Left lobe of liver (tissue), 2 donors: ENCODE measurements around the gene ADH6. TPM values are rescaled to one million over a fixed set of nuclear protein-coding genes. Genes with fewer than 3 reads are reported as not detected.
"Not testable (repeated sequence)": the region's sequence is repeated elsewhere in the genome, so short reads cannot be mapped to it uniquely, and the experiment has no call there.

Experiments used
- ATAC-seq: fragments of 200-7000 bp; cut with Tn5 transposase; one replicate; pipeline ENCODE4 v1.9.1; 2020; ENCODE audit warnings: mild to moderate bottlenecking, moderate library complexity
- DNase-seq: peaks from one replicate; pipeline ENCODE4 v3.0.0-alpha.2; 2020; ENCODE audit warnings: low spot score
- total RNA-seq: library from RNA; stranded (reverse); gene quantifications from one replicate; pipeline ENCODE4 v1.2.1, GENCODE V29; 2021
- donor health status: DM: no; HTN: no; CAD: no; lungs with moderate emphysema.
- donor health status: DM: no; HTN: yes; CAD: no.

The ADH6 gene
- total RNA-seq = 144 TPM

DNA sequence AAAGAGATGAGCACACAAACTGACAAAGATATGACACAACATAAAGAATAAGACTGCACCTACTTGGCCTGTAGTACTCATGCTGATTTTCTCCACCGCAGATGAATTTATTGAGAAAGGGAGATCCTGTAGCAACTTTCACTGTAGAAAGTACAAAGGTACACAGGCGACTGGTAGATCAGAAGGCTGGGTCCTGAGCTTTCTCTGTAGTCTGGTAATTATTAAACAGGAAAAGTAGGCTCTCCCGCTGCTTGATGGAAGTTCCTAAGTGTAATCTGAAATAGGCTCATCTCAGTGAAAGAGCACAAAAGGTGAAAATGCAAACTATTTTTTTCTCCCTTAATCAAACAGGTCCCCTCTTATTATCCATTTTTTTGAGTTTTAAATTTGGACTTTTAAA lies at the start of gene ADH6:
Gene ADH6 (minus strand): TSS at position 175 of the 400 bp plus-strand sequence. CDS start 94 bp downstream, at position 81.
- peak; percentile 95 for ATAC-seq
- DNase-seq = peak; percentile 55

GRCh38 chr4:99264927-99265326 lies 45.9 kb upstream of the ADH6 start:
- no peak for DNase-seq
- no peak for ATAC-seq

- ATAC-seq = no peak
- no peak for DNase-seq
Measured at GRCh38 chr4:99252746-99253145, 33.7 kb upstream of the ADH6 start.

- DNase-seq (no peak), ATAC-seq (no peak)
Measured at GRCh38 chr4:99248714-99249113, 29.7 kb upstream of the ADH6 start.

- no peak for DNase-seq
- ATAC-seq = no peak
Measured at GRCh38 chr4:99235955-99236354, 16.9 kb upstream of the ADH6 start.

- no peak for DNase-seq
- no peak for ATAC-seq
Measured at GRCh38 chr4:99234331-99235010, 15.4 kb upstream of the ADH6 start.

DNA sequence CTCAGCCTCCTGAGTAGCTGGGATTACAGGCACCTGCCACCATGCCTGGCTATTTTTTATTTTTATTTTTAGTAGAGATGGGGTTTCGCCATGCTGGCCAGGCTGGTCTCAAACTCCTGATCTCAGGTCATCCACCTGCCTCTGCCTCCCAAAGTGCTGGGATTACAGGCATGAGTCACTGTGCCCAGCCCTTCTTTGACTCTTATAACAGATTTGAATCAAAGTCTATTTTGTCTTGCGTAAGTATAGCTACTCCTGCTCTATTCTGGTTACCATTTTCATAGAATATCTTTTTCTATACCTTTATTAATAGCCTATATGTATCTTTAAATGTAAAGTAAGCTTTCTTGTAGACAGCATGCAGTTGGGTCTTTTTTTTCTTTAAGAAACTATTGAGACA lies 14.4 kb upstream of the ADH6 start:
- ATAC-seq, DNase-seq: not testable (repeated sequence)

DNA sequence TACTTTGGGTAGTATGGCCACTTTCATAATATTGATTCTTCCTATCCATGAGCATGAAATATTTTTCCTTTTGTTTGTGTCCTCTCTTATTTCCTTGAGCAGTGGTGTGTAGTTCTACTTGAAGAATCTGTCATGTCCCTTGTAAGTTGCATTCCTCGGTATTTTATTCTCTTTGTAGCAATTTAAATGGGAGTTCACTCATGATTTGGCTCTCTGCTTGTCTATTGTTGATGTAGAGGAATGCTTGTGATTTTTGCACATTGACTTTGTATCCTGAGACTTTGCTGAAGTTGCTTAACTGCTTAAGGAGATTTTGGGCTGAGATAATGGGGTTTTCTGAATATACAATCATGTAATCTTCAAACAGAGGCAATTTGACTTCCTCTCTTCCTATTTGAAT lies 9.7 kb upstream of the ADH6 start:
- not testable (repeated sequence) for ATAC-seq, DNase-seq

DNA sequence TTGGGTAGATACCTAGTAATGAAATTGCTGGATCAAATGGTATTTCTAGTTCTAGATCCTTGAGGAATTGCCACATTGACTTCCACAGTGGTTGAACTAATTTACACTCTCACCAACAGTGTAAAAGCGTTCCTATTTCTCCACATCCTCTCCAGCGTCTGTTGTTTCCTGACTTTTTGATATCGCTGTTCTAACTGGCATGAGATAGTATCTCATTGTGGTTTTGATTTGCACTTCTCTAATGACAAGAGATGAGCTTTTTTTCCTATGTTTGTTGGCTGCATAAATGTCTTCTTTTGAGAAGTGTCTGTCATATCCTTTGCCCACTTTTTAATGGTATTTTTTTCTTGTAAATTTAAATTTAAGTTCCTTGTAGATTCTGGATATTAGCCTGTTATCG lies 8.6 kb upstream of the ADH6 start:
- ATAC-seq, DNase-seq: not testable (repeated sequence)

DNA sequence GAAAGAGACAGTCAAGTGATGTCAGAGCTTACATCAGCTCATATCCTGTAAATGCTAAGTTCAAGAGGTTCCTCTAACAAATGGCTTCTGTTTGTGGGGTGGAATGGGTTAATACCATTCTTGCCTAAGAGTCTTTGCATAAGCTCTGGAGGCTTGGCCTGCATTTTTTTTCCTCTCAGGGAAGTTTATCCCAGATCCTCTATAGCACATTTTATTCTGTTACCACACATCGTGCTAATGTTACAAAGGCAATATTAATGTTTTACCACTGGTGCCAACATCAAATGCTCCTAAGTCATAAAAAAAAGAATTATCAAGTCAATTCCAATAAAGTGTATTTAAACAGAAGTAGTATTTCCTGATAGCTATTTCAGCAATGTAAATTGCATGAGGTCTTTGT lies 2.9 kb upstream of the ADH6 start:
- DNase-seq (no peak), ATAC-seq (peak; percentile 54)

GRCh38 chr4:99219479-99219878 lies 433 bp upstream of the ADH6 start:
- DNase-seq (no peak), ATAC-seq (peak; percentile 27)

GRCh38 chr4:99215521-99215920 lies 3.5 kb downstream of the ADH6 start:
- DNase-seq (no peak), ATAC-seq (no peak)

DNA sequence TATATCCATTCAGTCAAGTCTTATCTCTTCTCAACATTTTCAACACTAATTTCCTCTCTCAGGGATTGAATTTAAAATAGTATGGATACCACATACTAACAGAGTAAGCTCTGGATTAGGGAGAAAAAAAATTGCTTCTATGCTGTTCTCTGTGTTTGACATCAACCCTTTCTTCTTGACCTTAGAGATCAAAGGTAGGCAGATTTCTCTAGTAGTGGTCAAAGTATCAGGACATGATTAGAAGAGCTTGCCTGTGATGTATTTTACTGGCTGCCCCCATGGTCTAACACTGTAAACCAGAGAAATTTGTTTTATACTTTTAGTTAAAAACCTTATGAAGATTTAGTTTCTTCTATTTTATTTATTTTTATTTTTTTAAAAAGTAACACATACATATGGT lies 8.3 kb downstream of the ADH6 start:
- ATAC-seq (peak; percentile 56), DNase-seq (no peak)

DNA sequence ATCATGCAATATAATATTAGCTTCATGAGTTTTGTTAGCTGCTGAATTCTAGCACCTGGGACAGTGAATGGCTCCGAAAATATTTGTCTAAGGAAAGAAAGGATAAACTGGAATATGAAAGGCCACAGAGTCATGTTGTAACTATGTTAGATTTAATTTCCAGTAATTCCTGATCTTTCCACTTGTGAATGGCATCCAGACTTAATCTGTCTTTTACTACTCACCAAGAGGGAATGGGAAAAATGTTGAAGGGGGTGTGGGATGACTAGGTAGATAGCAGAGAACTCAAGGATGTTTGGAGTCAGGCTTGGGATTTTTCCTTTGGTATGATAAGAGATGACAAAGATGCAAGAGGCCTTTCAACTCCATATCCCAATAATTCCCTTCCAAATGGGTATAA lies 9.4 kb downstream of the ADH6 start:
- ATAC-seq (no peak), DNase-seq (no peak)

- DNase-seq (no peak), ATAC-seq (peak; percentile 16)
Measured at GRCh38 chr4:99208719-99209075, 10.3 kb downstream of the ADH6 start.

DNA sequence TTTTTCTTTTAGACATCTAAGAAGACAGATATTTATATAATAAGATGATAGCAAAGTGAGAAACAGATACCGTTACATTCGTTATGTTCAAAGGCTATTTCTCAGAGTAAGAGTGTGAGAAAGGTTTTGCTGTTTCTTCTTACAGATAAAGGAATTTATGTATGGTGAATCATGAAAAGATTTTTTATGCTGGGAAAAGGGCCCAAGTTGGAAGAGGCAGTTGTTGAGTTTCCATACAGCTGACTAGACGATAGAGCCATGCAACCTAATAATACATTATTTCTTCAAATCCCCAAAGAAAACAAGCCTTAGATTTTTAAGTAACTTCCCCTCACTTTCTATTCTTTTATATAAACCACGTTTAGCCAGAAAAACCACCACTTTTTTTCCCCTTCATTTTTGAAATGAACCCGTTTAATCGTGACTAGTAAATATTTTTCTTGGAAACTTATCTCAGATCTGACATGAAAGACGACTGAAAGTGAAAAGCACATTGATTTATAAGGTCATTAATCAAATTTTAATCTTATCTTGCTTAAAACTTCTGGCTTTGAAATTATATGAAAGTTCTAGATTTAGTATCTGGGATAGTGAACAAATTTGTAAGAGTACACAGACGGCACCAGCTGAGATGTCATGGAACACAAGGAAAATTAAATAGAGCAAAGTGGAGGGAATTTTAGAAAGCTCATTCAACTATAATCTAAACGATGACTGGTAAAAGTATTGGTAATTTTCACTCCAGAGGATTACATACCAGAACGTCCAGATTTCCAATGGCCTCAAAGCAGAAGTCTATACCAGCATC lies 10.9 kb downstream of the ADH6 start:
- DNase-seq (no peak), ATAC-seq (no peak)

DNA sequence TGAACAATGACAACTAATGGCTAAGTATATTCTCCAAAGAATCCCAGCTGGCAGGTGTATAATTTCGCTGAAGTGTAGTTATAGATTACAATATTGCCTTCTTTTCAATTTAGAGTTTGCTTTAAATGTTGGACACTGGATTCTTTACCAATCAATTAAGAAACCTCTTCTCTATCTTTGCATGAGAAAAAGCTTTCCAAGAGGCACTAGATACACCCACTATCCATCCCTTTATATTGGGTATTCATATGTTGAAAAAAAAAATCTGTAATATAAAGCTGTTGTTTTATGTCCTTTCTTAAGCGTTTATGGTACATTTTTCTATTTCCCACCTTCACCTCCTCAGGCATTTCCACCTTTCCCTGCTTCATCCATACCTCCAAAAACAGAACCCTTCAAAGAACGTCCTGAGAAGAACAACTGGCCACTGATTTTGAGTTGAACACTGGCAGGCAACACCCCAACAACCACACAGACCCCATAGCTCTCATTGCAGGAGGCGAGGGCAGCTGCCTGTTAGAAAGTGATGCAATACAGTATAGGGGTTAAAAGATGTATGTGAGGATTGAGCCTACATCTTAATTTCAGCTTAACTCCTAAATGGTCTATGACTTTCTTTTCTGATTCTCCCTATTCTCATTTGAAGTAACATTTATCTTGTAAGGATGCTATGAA lies 11.8 kb downstream of the ADH6 start:
- no peak for DNase-seq
- no peak for ATAC-seq

- peak; percentile 66 for DNase-seq
- ATAC-seq = peak; percentile 80
Measured at GRCh38 chr4:99205153-99205979, 13.7 kb downstream of the ADH6 start.

GRCh38 chr4:99202536-99202935 lies 16.5 kb downstream of the ADH6 start:
- ATAC-seq (peak; percentile 3), DNase-seq (no peak)

- ATAC-seq = peak; percentile 46
- no peak for DNase-seq
Measured at GRCh38 chr4:99202094-99202493, 17.0 kb downstream of the ADH6 start.

GRCh38 chr4:99201690-99202089 lies 17.4 kb downstream of the ADH6 start:
- DNase-seq = no peak
- peak; percentile 25 for ATAC-seq
